HCT116 (cell line): ENCODE data around the gene PACRG. TPM values are rescaled to one million over a fixed set of nuclear protein-coding genes. Genes with fewer than 3 reads are reported as not detected.

Experiments used
- ATAC-seq: fragments of 200-7000 bp; cut with Tn5 transposase; 2 replicates; pipeline ENCODE4 v1.9.1; 2020; ENCODE audit warnings: mild to moderate bottlenecking, moderate library complexity
- BruUV-seq: library from RNA; stranded (reverse); fragments of 400-500 nt; replicated peaks from 2 replicates; lab custom pipeline; 2021; lab: Mats Ljungman, UMichigan
- CTCF ChIA-PET: fragments of 300-600 bp; sonication (Branson Sonifier 250); formaldehyde crosslinking; loops from one replicate; lab custom pipeline; 2021; ENCODE audit warnings: antibody characterized with exemption; lab: Charles Lee
- POLR2A ChIA-PET: fragments of 300-600, 350-600 bp; sonication (Branson Sonifier 250); formaldehyde crosslinking; loops from one replicate; lab custom pipeline; 2021; ENCODE audit warnings: antibody characterized with exemption; lab: Charles Lee
- RAD21 ChIA-PET, 2 experiments: fragments of 300-600 bp; sonication (Branson Sonifier 250); formaldehyde crosslinking; loops; one replicate each; lab custom pipeline; 2023; ENCODE audit warnings: low total read pairs in 2 of 2; ENCODE audit not compliant: uncharacterized antibody in 2 of 2, unreplicated experiment in 2 of 2, low non-redundant PET in 1 of 2; lab: Charles Lee
- DNase-seq: peaks from one replicate; pipeline ENCODE4 v3.0.0-alpha.2; 2010; ENCODE audit warnings: low read depth, low spot score
- H2AFZ ChIP-seq: fragments of 200-600 bp; shearing (Covaris generic), sonication (generic); 2 replicates; pipeline ENCODE4 v1.6.1; 2017; ENCODE audit warnings: low read depth, mixed run types, mixed read lengths, antibody characterized with exemption, low read length; ENCODE audit not compliant: poor library complexity, severe bottlenecking
- H3K27ac ChIP-seq: 2 replicates; pipeline ENCODE4 v1.5.1; 2012; ENCODE audit warnings: low read depth, low read length
- H3K27me3 ChIP-seq: fragments of 200-600 bp; sonication (generic); 2 replicates; pipeline ENCODE4 v1.6.1; 2016; ENCODE audit warnings: mixed run types, low read length, mixed read lengths; ENCODE audit not compliant: insufficient read depth
- H3K36me3 ChIP-seq, 2 experiments: fragments of 200-500 bp in 1 of 2; fragments of 200-600 bp in 1 of 2; sonication (Bioruptor generic) in 1 of 2; sonication (generic) in 1 of 2; 2 replicates each; pipeline versions ENCODE4 v1.5.1 to v1.6.1; 2014 to 2016; ENCODE audit warnings: low read length in 2 of 2, inconsistent platforms in 1 of 2, mixed read lengths in 1 of 2, mixed run types in 1 of 2; ENCODE audit not compliant: insufficient read depth in 2 of 2, control insufficient read depth in 1 of 2
- H3K4me1 ChIP-seq, 2 experiments: fragments of 200-600 bp in 1 of 2; sonication (generic) in 1 of 2; 2 replicates each; pipeline versions ENCODE4 v1.5.1 to v1.6.1; 2012 to 2017; ENCODE audit warnings: low read length in 2 of 2, inconsistent platforms in 1 of 2, mild to moderate bottlenecking in 1 of 2, mixed read lengths in 1 of 2, mixed run types in 1 of 2, moderate library complexity in 1 of 2; ENCODE audit not compliant: insufficient read depth in 2 of 2, control insufficient read depth in 1 of 2
- H3K4me2 ChIP-seq: fragments of 200-600 bp; sonication (generic); 2 replicates; pipeline ENCODE4 v1.6.1; 2017; ENCODE audit warnings: mixed run types, low read length, mixed read lengths
- H3K4me3 ChIP-seq, 2 experiments: fragments of 200-600 bp in 1 of 2; sonication (generic) in 1 of 2; replicated peaks in 1 of 2; 2 replicates each; pipeline ENCODE4 v1.5.1; 2011 to 2016; ENCODE audit warnings: low read length in 2 of 2, control low read depth in 1 of 2, low read depth in 1 of 2, mild to moderate bottlenecking in 1 of 2, mixed read lengths in 1 of 2, mixed run types in 1 of 2
- H3K79me2 ChIP-seq: fragments of 200-600 bp; sonication (generic); 2 replicates; pipeline ENCODE4 v1.6.1; 2017; ENCODE audit warnings: mild to moderate bottlenecking, mixed run types, low read length, moderate library complexity, mixed read lengths; ENCODE audit not compliant: insufficient read depth
- H3K9ac ChIP-seq: fragments of 200-600 bp; sonication (generic); 2 replicates; pipeline ENCODE4 v1.6.1; 2016; ENCODE audit warnings: low read length, mixed read lengths
- H3K9me2 ChIP-seq: fragments of 200-600 bp; sonication (generic), shearing (Covaris generic); 2 replicates; pipeline ENCODE4 v1.6.1; 2017; ENCODE audit warnings: mixed run types, mild to moderate bottlenecking, moderate library complexity; ENCODE audit not compliant: insufficient read depth
- H3K9me3 ChIP-seq, 2 experiments: fragments of 200-500 bp in 1 of 2; fragments of 200-600 bp in 1 of 2; sonication (Bioruptor generic) in 1 of 2; sonication (generic) in 1 of 2; 2 replicates each; pipeline ENCODE4 v1.6.1; 2014 to 2017; ENCODE audit warnings: low read length in 2 of 2, mixed read lengths in 2 of 2, inconsistent platforms in 1 of 2, low read depth in 1 of 2, mild to moderate bottlenecking in 1 of 2, mixed run types in 1 of 2, moderate library complexity in 1 of 2; ENCODE audit not compliant: control insufficient read depth in 1 of 2, insufficient read depth in 1 of 2
- H4K20me1 ChIP-seq: fragments of 200-600 bp; sonication (generic), shearing (Covaris generic); 2 replicates; pipeline ENCODE4 v1.6.1; 2017; ENCODE audit warnings: mixed run types, mild to moderate bottlenecking, moderate library complexity; ENCODE audit not compliant: insufficient read depth
- CBX3 ChIP-seq: IDR thresholded peaks from 2 replicates; pipeline ENCODE4 v1.6.1; 2012; ENCODE audit warnings: low read depth
- CTCF ChIP-seq, 3 experiments: fragments of 200-600 bp in 1 of 3; sonication (generic) in 1 of 3; IDR thresholded peaks in 2 of 3; conservative IDR thresholded peaks in 1 of 3; 2 replicates each; pipeline ENCODE4 v1.5.1; 2012 to 2017; ENCODE audit warnings: low read depth in 2 of 3, low read length in 2 of 3, antibody characterized with exemption in 1 of 3, borderline replicate concordance in 1 of 3, control low read depth in 1 of 3, mild to moderate bottlenecking in 1 of 3, mixed read lengths in 1 of 3, mixed run types in 1 of 3, moderate library complexity in 1 of 3; ENCODE audit not compliant: insufficient read depth in 1 of 3
- FOSL1 ChIP-seq: IDR thresholded peaks from 2 replicates; pipeline ENCODE4 v1.6.1; 2012; ENCODE audit warnings: low read depth
- JUND ChIP-seq: IDR thresholded peaks from 2 replicates; pipeline ENCODE4 v1.6.1; 2012
- POLR2A ChIP-seq: IDR thresholded peaks from 2 replicates; pipeline ENCODE4 v1.7.0; 2011; ENCODE audit warnings: borderline replicate concordance; ENCODE audit not compliant: insufficient read depth, insufficient read length; ENCODE audit errors: extremely low read depth
- POLR2AphosphoS5 ChIP-seq: IDR thresholded peaks from 2 replicates; pipeline ENCODE4 v1.6.1; 2011; ENCODE audit warnings: mild to moderate bottlenecking, low read depth, low read length, moderate library complexity
- RAD21 ChIP-seq: IDR thresholded peaks from 2 replicates; pipeline ENCODE4 v1.6.1; 2012; ENCODE audit warnings: low read depth, mild to moderate bottlenecking
- REST ChIP-seq: IDR thresholded peaks from 2 replicates; pipeline ENCODE4 v1.6.1; 2012; ENCODE audit warnings: low read depth
- SIN3A ChIP-seq: IDR thresholded peaks from 2 replicates; pipeline ENCODE4 v1.6.1; 2012; ENCODE audit warnings: low read depth
- SP1 ChIP-seq: IDR thresholded peaks from 2 replicates; pipeline ENCODE4 v1.6.1; 2012; ENCODE audit warnings: low read depth
- SRF ChIP-seq: IDR thresholded peaks from 2 replicates; pipeline ENCODE4 v1.6.1; 2012; ENCODE audit warnings: low read depth
- TCF7L2 ChIP-seq: IDR thresholded peaks from 2 replicates; pipeline ENCODE4 v1.7.0; 2011; ENCODE audit warnings: borderline replicate concordance, inconsistent platforms; ENCODE audit not compliant: insufficient read depth, insufficient read length; ENCODE audit errors: extremely low read depth
- ZBTB33 ChIP-seq: IDR thresholded peaks from 2 replicates; pipeline ENCODE4 v1.6.1; 2011; ENCODE audit warnings: mild to moderate bottlenecking, low read length, moderate library complexity; ENCODE audit not compliant: insufficient replicate concordance; ENCODE audit errors: extremely low read depth
- ZFX ChIP-seq: fragments of 450-650 bp; IDR thresholded peaks from 2 replicates; pipeline ENCODE4 v1.6.1; 2017
- ZNF274 ChIP-seq: fragments of 200-500 bp; sonication (Bioruptor generic); IDR thresholded peaks from 2 replicates; pipeline ENCODE4 v1.6.1; 2014; ENCODE audit warnings: mild to moderate bottlenecking, low read depth, low read length, inconsistent platforms
- intact Hi-C: fragments of 100-400 bp; cut with micrococcal nuclease; formaldehyde crosslinking; loops from 2 replicates; pipeline ENCODE4 v1.10.0; 2022
- total RNA-seq: library from RNA; stranded (reverse); gene quantifications from one replicate; pipeline ENCODE4 v1.2.1, GENCODE V29; 2021; ENCODE audit not compliant: unreplicated experiment

Gene PACRG
- total RNA-seq, 1 experiment from 2014 or later, result 0.71 TPM

GRCh38 chr6:163078712-163079111 lies 350.9 kb downstream of the PACRG start:
- H3K4me1 ChIP-seq, result no peaks in the 10 kb centered on the region
- no peaks in the 10 kb centered on the region for H3K27me3 ChIP-seq
- ChIA-PET CTCF (no interaction called here), POLR2A (no interaction called here)
- no peaks in the 10 kb centered on the region for H3K79me2 ChIP-seq
- intact Hi-C loops, result no loop called here
- no peak overlapping the region for H2AFZ ChIP-seq
- no peaks in the 10 kb centered on the region for H3K9me2 ChIP-seq
- H3K9me3 ChIP-seq, result no peaks in the 10 kb centered on the region
- no peak overlapping the region for H3K27ac ChIP-seq
- H3K4me3 ChIP-seq, result no peak overlapping the region
- TF ChIP-seq SP1, result no peak
- TF ChIP-seq POLR2AphosphoS5, result no peak
- TF ChIP-seq REST, result no peak
- no peak for TF ChIP-seq CBX3
- TF ChIP-seq SIN3A, result no peak
- TF ChIP-seq POLR2A, result no peak
- no peak for TF ChIP-seq RAD21
- TF ChIP-seq JUND, result no peak
- no peak for TF ChIP-seq CTCF (IDR thresholded peaks at IDR 0.05 in 2 of 3, conservative IDR thresholded peaks at IDR 0.05 in 1 of 3; ENCODE audit: borderline replicate concordance in 1 of 3, insufficient read depth in 1 of 3, low read depth in 2 of 3, low read length in 2 of 3)
- no peak for TF ChIP-seq SRF
- TF ChIP-seq FOSL1, result no peak
- TF ChIP-seq ZFX, result no peak
- no peak for TF ChIP-seq ZNF274
- no peak for TF ChIP-seq TCF7L2
- no peak for TF ChIP-seq ZBTB33
- TF ChIP-seq, all 23 proteins: peak for 0
- RAD21 ChIA-PET, result no interaction called here
- H3K9ac ChIP-seq, result no peak overlapping the region
- no TSS peak for BruUV-seq
- H3K4me2 ChIP-seq, result no peak overlapping the region
- ATAC-seq (no peak), DNase-seq (no peak)
- H4K20me1 ChIP-seq, result no peaks in the 10 kb centered on the region
- no peaks in the 10 kb centered on the region for H3K36me3 ChIP-seq
